Brain microvascular endothelial cell (primary cell): ENCODE results near the gene ANKRD33.

Experiments used
- DNase-seq: peaks from one replicate; pipeline ENCODE4 v3.0.0-alpha.2; 2020
- H3K27ac ChIP-seq: fragments of 250-450 bp; sonication (Bioruptor Pico); 2 replicates; pipeline ENCODE4 v1.5.1; 2020; ENCODE audit warnings: mild to moderate bottlenecking, moderate library complexity
- H3K27me3 ChIP-seq: fragments of 250-450 bp; sonication (Bioruptor Pico); replicated peaks from 2 replicates; pipeline ENCODE4 v1.5.1; 2020; ENCODE audit warnings: mild to moderate bottlenecking
- H3K36me3 ChIP-seq: fragments of 250-450 bp; sonication (Bioruptor Pico); replicated peaks from 2 replicates; pipeline ENCODE4 v1.5.1; 2020; ENCODE audit warnings: mild to moderate bottlenecking
- H3K4me3 ChIP-seq: 2 replicates; pipeline ENCODE4 v1.5.1; 2011; ENCODE audit warnings: low read depth, mild to moderate bottlenecking, control low read depth, low read length, moderate library complexity
- in situ Hi-C: cut with HindIII; loops from 2 replicates; pipeline ENCODE4 v1.10.0; 2017; ENCODE audit warnings: low sequenced_read_pairs, low pct_ligation_motif_present
- TF ChIP-seq, protein P1 (sequence below): IDR thresholded peaks from 2 replicates; pipeline ENCODE4 v1.5.1; 2011; ENCODE audit warnings: low read depth, mild to moderate bottlenecking, moderate library complexity, low read length, control low read depth, inconsistent platforms; ENCODE audit errors: missing control alignments

Gene ANKRD33

DNA sequence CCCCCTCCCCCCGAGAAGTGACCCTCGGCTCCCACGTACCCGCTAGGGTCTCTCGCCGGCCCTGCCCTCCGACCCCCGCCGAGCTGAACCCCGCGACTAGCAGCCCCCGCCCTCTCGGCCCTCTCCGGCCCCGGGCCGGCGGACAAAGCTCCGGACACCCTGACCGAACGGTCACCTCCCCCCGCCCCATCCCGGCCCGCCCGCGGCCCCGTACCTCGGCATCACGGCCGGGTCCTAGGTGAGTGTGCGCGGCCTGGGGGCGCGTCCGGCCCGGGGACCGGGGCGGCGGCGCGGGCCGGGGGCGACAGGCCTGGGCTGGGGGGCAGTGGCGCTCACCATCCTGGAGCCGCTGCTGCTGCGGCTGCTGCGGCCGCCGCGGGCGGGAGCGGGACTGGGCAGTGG lies 39.6 kb upstream of the ANKRD33 start, which contains the start of gene FIGNL2:
Gene FIGNL2, minus strand, starts transcription at position 393 of the 402 bp plus-strand sequence. CDS start 26,305 bp downstream, outside the sequence.
- TF ChIP-seq, protein P1, sequence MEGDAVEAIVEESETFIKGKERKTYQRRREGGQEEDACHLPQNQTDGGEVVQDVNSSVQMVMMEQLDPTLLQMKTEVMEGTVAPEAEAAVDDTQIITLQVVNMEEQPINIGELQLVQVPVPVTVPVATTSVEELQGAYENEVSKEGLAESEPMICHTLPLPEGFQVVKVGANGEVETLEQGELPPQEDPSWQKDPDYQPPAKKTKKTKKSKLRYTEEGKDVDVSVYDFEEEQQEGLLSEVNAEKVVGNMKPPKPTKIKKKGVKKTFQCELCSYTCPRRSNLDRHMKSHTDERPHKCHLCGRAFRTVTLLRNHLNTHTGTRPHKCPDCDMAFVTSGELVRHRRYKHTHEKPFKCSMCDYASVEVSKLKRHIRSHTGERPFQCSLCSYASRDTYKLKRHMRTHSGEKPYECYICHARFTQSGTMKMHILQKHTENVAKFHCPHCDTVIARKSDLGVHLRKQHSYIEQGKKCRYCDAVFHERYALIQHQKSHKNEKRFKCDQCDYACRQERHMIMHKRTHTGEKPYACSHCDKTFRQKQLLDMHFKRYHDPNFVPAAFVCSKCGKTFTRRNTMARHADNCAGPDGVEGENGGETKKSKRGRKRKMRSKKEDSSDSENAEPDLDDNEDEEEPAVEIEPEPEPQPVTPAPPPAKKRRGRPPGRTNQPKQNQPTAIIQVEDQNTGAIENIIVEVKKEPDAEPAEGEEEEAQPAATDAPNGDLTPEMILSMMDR = no peak
- in situ Hi-C loops = no loop called here

DNA sequence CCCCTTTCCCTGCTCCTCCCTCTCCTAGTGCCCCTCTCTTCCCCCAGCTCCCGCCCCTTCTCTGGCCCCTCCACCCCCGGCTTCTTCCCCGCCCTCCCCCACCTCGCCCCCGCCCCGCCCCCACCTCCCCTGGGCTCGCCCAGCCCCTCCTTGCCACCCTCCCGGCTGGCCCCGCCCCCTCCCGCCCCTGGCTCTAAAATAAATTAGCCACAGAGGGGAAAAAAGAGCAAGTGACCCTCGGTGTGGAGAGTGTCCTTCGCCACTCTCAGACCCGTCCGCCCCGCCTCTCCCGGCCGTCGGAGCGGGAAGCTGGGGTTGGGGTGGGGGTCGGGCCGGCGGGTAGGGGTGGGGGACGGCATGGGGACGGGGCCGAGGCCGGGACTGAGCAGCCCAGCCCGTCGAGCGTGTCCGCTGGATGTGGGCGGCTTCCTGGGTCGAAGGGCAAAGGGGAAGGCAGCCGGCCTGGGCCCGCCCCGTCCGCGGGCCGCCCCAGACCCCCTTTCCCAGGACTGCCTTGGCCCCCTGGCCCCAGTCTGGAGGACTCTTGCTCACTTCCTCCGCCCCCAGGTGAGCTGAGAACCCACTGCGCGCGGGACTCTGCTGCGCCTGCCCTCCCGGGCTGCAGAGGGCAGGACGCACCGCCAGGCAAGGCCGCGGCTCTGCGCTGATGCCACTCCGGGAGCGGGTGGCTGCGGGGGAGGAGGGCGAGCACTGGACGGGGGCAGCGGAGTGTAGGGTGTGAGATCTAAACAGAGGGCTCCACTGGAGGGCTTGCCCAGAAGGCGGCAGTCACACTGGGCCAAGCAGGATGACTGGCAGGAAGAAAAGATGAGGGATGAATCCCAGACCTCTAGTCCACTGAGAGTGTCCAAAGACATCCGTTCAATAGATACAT lies 38.8 kb upstream of the ANKRD33 start:
- in situ Hi-C loops = no loop called here
- peaks cover 52% of the 10 kb centered on the region for H3K27me3 ChIP-seq
- H3K36me3 ChIP-seq = no peaks in the 10 kb centered on the region
- no peak overlapping the region for H3K4me3 ChIP-seq
- TF ChIP-seq, protein P1 = no peak
- H3K27ac ChIP-seq = no peak overlapping the region
- no peak for DNase-seq

More for the DNA sequence above, 39.6 kb upstream of the ANKRD33 start, which contains the start of gene FIGNL2:
- Histone ChIP-seq H3K4me3 (peak within 1 kb of the TSS; percentile 12), H3K27me3 (peaks cover 55% of the 10 kb centered on the region), H3K36me3 (no peaks in the 10 kb centered on the region), H3K27ac (no peak within 1 kb of the TSS)
- DNase-seq = no peak

DNA sequence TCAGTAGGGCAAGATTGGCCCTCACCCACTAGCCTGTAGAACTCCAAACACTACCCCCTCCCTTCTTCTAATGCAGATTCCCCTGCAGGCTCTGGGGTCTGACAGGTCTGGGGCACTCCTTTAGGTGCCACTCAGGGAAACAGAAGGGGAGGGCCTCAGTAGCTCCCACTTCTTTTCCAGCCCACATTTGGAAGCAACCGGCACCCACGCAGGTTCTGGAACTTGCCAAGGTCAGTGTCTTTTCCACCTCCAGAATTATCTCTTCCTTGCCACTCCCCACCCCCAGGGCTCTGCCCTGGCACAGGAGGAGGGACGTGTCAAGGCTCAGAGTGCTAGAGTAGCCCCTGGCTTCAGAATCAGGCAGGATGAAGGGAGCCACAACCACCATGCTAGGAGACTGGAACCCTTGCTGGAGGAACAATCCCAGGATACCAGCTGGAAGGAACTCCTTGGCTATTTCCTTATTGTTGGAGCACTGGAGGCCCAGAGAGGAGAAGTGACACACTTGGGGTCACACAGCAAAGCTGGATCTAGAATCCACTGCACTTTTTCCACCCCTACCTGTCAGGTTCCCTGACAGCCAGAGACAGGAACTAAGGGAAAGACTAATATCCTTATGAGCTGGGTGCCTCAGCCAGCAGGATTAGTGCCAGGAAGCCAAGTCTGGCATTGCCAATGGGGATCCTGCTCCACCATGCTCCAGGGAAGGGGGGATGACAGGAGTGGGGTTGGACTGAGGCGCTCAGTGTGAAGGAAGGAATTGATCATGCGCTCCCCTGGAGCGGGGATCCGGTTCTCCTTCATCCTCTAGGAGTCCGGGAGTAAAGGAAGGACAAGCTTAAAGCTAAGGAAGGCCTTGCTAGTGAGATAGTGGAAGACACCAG lies 37.6 kb upstream of the ANKRD33 start:
- in situ Hi-C loops = no loop called here
- Histone ChIP-seq H3K27me3 (peaks cover 42% of the 10 kb centered on the region), H3K4me3 (no peak overlapping the region), H3K36me3 (no peaks in the 10 kb centered on the region), H3K27ac (no peak overlapping the region)
- DNase-seq = no peak
- TF ChIP-seq, protein P1 = no peak

DNA sequence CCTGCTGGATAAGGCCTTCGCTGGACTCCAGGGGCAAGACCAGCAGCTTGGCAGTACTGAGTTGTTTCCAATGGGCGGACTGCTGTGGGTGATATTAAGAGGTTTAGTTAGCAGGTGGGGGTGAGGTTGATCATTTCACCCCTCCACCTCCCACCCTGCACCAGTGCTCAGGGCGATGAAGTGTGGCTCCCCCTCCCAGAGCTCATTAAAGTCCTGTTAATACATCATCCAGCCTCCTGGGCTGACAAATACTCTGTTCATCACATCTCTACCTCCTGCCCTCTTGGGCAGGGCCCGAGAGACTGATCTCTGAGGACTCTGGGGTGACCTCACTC lies 37.0 kb upstream of the ANKRD33 start:
- Histone ChIP-seq H3K4me3 (no peak overlapping the region), H3K36me3 (no peaks in the 10 kb centered on the region), H3K27me3 (peaks cover 42% of the 10 kb centered on the region), H3K27ac (no peak overlapping the region)
- TF ChIP-seq, protein P1 = no peak
- in situ Hi-C loops = no loop called here
- DNase-seq = no peak

DNA sequence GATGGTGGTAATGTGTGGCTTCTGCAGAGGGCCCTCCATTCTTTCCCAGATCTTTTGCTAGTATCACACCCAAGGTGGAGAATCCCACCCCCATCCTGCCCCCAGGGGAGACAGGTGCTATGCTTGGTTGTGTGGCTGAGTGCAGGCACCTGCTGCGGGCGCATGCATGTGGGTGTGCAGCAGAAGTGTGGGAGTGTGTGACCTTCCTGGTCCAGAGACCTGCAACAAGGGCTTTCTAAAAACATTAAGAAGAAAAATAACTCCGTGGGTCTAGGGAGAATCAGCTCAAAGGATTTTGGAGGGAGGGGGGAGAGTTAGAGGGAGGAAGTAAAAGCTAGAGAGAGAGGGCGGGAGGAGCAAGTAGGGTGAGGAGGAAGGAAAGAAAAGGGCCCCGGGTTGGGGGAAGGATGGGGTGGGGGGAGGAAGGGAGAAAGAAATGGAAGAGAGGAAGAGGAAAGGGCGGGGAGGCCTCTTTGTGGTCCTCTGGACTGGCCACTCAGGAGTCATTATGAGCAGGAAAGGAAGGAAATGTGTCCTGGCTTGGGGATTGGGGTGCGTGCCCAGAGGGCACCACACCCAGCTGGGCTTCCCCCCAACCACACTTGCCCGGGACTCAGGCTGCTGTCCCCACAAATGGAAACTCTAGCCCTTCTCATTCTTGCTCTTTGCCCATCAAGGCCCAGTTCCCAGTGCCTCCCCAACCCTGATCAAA lies 36.3 kb upstream of the ANKRD33 start:
- H3K36me3 ChIP-seq = no peaks in the 10 kb centered on the region
- H3K4me3 ChIP-seq = no peak overlapping the region
- H3K27ac ChIP-seq = no peak overlapping the region
- in situ Hi-C loops = no loop called here
- H3K27me3 ChIP-seq = peaks cover 43% of the 10 kb centered on the region
- TF ChIP-seq, protein P1 = no peak
- no peak for DNase-seq
